HTERT RPE-1 (cell line): Measurements from ENCODE around the gene DNAI4.
"Not testable (repeated sequence)": the region's sequence is repeated elsewhere in the genome, so short reads cannot be mapped to it uniquely, and the experiment has no call there.

Source experiments
- in situ Hi-C: fragments of 300-500 bp; cut with MboI; formaldehyde crosslinking; loops from 4 replicates; pipeline ENCODE4 v1.14.3; 2020; ENCODE audit warnings: low sequenced_read_pairs

DNAI4 gene

DNA sequence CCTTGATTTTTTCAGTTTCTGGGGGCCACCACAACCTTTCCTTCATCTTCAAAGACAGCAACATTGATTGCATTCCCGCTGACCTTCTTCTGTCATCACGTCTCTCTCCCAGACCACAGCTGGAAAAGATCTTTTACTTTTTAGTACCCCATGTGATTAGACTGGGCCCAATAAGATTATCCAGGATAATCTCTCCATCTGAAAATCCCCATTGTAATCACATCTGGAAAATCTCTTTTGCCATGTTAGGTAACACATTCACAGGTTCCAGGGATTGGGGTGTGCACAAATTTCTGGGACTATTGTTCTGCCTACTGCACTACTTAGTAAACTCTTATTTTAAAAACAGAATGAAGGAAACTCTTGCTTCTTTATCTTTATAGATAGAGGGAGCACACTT, 76.5 kb downstream of the DNAI4 start:
- in situ Hi-C loops, result no loop called here

DNA sequence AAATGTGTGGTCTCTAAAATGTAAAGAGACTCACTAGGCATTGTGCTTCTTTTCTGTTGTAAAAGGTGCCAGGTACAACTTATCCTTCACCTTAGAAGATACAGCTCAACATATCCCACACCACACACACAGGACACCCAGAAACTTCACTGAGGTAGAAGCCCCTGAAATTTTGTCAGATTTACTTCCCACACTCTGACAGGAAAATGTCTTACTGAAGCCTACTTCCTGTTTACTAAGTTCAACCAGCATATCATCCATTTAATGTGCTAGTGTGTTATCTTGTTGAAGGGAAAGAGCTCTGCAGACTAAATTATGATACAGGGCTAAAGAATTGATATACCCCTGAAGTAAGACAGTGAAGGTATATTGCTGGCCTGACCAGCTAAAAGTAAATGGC, 83.7 kb downstream of the DNAI4 start:
- in situ Hi-C loops, result no loop called here

GRCh38 chr1:66834926-66835325, 89.7 kb downstream of the DNAI4 start:
- in situ Hi-C loops, result no loop called here

GRCh38 chr1:66833112-66833511, 91.5 kb downstream of the DNAI4 start:
- in situ Hi-C loops, result no loop called here

GRCh38 chr1:66831529-66832239, 93.0 kb downstream of the DNAI4 start:
- in situ Hi-C loops, result no loop called here

DNA sequence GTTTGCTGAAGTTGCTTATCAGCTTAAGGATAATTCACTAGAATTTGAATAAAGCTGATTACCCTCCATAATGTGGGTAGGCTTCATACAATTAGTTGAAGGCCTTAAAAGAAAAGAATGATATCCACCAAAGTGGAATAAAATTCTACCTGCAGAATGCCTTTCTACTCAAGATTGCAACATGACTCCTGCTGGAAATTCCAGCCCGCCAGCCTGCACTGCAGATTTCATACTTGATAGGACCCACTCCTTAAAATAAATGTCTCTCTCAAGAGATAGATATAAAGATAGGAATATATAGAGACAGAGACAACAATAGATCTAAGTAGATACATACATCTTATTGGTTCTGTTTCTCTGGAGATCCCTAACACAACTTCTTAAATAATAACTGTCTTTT, 99.9 kb downstream of the DNAI4 start:
- in situ Hi-C loops, result no loop called here

- in situ Hi-C loops, result no loop called here
Observed at GRCh38 chr1:66809736-66810326, 114.8 kb downstream of the DNAI4 start.

- in situ Hi-C loops, result no loop called here
Observed at GRCh38 chr1:66809245-66809644, 115.4 kb downstream of the DNAI4 start.

GRCh38 chr1:66795839-66796238, 128.8 kb downstream of the DNAI4 start:
- in situ Hi-C loops, result not testable (repeated sequence)

DNA sequence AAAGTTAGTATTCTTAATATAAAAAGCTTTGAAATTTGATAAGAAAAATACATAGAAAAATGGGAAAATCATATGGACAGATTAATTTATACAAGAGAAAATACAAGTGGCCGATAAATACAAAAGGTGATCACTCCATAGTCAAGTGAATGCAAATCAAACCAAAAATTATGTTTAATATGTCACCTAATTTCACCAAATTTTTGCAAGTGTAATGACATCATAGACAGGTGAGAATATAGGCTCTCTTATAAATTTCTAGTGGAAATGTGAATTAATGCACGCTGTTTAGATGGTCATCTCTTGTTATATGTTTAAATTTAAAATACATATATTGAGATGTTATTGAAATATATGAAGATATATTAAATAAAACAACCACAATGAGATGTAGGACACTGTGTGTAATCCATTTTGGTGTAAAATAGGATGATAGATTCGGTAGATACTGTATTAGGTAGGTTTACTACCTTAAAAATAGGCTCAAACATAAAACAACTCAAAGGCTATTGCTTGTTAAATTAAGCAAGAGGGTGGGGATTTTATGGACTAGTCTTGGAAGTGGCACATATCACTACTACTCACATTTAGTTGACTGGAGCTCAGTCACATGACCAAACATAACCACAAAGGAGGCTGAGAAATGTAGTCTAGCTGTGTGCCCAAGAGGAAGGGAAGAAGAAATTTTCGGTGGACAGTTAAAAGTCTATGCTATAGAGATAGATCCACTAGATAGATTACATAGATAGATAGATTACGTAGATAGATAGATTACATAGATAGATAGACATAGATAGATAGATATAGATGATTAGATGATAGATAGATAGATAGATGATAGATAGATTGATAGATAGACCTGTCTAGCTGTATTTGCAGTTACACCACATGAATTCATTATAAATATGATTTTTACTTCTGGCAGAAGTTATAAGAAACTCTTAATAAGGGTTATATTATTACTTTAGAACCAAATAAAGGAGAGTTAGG, 132.7 kb downstream of the DNAI4 start:
- in situ Hi-C loops, result no loop called here

DNA sequence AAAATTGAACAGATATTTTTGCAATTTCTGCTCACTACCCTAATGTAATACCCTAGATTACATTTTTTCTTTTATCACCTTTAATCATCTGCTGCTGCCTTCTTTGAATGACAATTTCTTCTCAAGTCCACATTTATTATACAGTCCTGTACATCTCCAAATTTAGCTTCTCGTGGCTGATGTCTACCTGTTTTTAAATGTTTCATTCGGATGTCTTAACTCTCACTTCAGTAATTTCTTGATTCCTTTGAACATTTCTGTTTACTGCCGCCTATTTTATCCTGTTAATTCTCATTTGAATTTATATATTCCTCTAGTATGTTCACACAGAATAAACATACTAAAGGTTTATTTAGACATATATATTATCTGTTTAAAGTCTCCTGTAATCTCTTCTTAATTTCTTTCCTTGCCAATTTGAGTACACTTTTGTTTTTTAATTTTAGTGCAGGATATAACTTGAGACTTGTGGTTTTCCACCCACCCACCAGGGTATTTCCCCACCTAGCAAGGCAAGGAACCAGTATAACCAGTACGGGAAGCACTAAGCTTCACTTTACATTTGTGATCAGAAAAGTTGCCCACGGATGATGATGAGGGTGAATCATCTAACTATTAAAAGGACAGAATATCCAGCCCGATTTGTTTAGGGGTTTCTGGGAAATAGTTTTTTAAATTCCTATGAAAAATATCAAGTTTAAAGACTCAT, 136.3 kb downstream of the DNAI4 start:
- in situ Hi-C loops, result no loop called here

GRCh38 chr1:66787641-66788040, 137.0 kb downstream of the DNAI4 start:
- in situ Hi-C loops, result no loop called here

DNA sequence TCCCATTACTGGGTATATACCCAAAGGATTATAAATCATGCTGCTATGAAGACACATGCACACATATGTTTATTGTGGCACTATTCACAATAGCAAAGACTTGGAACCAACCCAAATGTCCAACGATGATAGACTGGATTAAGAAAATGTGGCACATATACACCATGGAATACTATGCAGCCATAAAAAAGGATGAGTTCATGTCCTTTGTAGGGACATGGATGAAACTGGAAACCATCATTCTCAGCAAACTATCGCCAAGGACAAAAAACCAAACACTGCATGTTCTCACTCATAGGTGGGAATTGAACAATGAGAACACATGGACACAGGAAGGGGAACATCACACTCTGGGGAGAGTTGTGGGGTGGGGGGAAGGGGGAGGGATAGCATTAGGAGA, 138.9 kb downstream of the DNAI4 start:
- in situ Hi-C loops, result not testable (repeated sequence)

DNA sequence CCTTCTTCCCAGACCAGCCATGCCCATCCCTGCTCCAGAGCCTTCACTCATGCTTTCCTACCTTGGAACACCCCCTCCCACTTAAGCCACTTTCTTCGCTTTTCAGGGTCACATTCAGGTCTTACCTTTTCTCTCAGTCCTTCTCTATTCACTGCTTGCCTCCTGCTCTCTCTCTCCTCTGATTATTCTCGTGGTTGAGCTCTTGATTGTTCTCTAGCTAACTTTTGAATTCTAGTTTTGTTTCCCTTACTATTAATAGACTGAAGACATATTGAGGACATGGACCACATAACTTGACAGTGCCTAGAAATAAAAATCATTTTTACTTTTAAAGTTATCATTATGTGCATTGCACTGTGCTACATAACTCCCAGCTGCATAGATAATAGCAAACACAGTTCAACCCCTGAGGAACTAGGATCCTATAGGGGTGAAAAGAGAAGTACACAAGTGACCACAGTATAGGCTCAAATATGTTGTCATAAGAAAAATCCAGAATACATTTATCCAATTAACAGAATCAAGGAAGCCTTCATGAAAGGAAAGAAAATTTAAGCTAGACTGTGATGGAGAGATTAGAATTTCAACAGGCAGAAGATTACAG, 145.1 kb downstream of the DNAI4 start:
- in situ Hi-C loops, result no loop called here

DNA sequence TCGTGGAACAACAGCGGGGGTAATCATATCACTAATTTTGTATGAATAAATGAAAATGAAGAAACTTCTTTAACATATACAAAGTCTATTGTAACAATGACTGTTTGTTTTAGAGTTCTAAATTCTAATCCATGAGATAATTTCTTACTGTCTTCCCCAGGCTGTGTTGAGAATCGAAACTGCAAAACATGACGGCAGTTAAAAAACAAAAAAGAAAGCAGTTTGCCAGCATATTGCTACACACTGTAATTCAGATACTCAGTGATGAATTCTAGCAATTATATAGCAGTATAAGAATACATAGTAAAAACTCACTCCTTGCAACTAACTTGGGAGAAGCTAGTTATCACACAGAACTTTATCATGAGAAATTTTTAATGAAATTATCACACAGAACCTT, 145.7 kb downstream of the DNAI4 start:
- in situ Hi-C loops, result no loop called here

DNA sequence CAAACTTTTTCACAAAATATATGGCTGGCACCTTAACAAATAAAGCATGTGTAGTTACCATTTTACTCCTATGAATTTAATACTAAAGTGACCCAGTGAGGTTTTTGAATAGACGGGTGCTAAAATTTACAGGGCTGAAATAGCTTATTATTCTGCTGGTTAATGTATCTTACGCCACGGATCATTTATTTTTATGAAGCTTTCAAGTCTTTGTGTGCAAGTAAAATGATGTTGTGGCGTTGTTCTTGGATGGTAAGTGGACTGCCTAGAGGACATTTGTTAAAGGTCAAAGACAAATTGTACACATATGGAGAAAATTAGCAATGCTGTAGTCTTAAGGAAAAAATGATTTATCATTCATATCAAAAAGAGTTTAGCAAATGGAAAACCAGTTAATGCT, 146.4 kb downstream of the DNAI4 start:
- in situ Hi-C loops, result no loop called here

DNA sequence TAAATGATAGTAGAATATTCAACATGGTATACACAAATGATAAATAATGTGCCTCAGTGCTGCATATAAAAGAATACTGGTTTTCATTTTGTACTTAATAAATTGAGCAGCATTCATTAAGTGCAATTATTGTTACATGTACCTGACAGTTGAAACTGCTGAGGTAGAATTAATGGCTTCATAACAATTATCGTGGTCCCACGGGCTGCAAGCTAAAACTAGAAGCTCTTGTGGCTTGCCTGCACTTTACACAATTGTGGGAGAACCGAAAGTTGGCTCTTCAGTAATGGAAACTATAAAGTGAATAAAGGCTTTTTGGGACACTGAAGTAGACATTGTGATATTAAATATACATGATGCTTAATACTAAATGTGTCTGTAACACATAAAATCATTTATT, 146.8 kb downstream of the DNAI4 start:
- in situ Hi-C loops, result no loop called here

- in situ Hi-C loops, result no loop called here
Observed at GRCh38 chr1:66775646-66776045, 149.0 kb downstream of the DNAI4 start.

- in situ Hi-C loops, result no loop called here
Observed at GRCh38 chr1:66774438-66774837, 150.2 kb downstream of the DNAI4 start.

DNA sequence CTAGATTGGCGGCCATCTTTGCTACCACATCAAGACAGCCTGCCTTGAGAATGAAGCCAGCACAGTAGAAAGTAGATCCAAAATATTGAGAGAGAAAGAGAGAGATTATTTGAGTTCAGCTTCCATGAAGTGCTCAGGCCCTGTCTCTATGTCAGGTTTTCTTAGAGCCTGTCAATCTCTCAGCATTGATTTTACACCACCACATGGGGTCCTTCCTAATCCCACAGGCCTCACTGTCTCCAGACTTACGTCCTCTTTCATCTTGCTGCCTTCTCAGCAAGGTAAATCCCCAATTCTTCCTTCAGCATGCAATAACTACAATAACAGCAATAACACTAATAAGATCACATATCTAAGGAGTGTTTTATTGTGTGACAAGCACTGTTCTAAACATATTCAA, 151.4 kb downstream of the DNAI4 start:
- in situ Hi-C loops, result no loop called here

- in situ Hi-C loops, result no loop called here
Observed at GRCh38 chr1:66770694-66771093, 154.0 kb downstream of the DNAI4 start.
